Astrocyte of the cerebellum (primary cell): ENCODE measurements around the gene MRPL30.

Experiments
- DNase-seq: peaks from one replicate; pipeline ENCODE4 v3.0.0-alpha.2; 2011; ENCODE audit warnings: low read depth
- H3K4me3 ChIP-seq: 2 replicates; pipeline ENCODE4 v1.5.1; 2011; ENCODE audit warnings: mild to moderate bottlenecking, low read depth, low read length, moderate library complexity
- in situ Hi-C: cut with HindIII; loops from 2 replicates; pipeline ENCODE4 v1.10.0; 2017; ENCODE audit warnings: low sequenced_read_pairs
- TF ChIP-seq, protein P1 (sequence below): IDR thresholded peaks from 2 replicates; pipeline ENCODE4 v1.5.1; 2012; ENCODE audit warnings: low read length, low read depth, moderate library complexity, mild to moderate bottlenecking; ENCODE audit errors: missing control alignments

Gene MRPL30

DNA sequence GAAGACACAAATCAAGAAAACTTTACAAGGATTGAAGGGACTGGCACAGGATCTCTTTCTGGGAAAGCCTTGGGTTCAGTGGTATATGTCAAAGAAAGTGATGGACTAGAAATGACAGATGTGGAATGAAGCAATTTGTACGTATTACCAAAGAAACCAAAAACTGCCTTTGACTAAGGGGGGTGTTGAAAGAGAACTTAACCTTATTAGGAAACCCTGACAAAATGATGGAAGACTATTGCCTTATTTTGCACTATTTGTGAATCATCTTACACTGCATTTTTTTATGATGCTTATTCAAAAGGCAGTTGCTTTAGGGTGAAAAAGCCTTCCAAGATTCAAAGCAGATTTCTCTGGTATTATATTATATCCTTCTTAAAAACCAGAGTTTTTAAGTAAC is 30.3 kb upstream of the MRPL30 start:
- no peak for DNase-seq
- H3K4me3 ChIP-seq = no peak overlapping the region
- TF ChIP-seq, protein P1, sequence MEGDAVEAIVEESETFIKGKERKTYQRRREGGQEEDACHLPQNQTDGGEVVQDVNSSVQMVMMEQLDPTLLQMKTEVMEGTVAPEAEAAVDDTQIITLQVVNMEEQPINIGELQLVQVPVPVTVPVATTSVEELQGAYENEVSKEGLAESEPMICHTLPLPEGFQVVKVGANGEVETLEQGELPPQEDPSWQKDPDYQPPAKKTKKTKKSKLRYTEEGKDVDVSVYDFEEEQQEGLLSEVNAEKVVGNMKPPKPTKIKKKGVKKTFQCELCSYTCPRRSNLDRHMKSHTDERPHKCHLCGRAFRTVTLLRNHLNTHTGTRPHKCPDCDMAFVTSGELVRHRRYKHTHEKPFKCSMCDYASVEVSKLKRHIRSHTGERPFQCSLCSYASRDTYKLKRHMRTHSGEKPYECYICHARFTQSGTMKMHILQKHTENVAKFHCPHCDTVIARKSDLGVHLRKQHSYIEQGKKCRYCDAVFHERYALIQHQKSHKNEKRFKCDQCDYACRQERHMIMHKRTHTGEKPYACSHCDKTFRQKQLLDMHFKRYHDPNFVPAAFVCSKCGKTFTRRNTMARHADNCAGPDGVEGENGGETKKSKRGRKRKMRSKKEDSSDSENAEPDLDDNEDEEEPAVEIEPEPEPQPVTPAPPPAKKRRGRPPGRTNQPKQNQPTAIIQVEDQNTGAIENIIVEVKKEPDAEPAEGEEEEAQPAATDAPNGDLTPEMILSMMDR = no peak
- in situ Hi-C loops = no loop called here

DNA sequence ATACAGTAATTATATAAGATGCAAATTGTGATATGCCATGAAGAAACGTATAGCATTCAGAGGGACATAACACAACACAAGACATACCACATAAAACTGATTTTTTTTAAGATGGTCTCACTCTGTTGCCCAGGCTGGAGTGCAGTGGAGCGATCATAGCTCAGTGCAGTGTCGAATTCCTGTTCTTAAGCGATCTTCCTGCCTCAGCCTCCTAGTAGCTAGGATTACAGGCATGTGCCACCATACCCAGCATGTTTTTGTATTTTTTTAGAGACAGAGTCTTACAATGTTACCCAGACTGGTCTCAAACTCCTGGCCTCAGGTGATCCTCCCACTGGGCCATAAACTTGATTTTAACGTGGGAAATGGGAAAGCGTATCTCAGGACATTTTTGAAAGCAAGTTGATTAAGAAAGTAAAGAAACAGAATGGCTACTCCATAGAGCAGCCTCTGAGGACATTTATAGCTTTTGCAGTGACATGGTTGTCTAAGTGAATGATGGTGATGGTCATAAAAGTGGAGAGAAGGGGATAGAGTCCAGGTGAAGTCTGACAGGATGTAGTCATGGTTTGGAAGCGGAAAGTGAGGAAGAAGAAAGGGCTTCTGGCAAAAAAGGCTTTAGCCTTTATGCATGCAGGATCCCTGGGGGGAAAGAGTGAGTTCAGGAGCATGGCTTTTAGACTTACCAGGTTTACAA is 28.6 kb upstream of the MRPL30 start:
- no peak for DNase-seq
- TF ChIP-seq, protein P1 = no peak
- in situ Hi-C loops = no loop called here
- H3K4me3 ChIP-seq = no peak overlapping the region

DNA sequence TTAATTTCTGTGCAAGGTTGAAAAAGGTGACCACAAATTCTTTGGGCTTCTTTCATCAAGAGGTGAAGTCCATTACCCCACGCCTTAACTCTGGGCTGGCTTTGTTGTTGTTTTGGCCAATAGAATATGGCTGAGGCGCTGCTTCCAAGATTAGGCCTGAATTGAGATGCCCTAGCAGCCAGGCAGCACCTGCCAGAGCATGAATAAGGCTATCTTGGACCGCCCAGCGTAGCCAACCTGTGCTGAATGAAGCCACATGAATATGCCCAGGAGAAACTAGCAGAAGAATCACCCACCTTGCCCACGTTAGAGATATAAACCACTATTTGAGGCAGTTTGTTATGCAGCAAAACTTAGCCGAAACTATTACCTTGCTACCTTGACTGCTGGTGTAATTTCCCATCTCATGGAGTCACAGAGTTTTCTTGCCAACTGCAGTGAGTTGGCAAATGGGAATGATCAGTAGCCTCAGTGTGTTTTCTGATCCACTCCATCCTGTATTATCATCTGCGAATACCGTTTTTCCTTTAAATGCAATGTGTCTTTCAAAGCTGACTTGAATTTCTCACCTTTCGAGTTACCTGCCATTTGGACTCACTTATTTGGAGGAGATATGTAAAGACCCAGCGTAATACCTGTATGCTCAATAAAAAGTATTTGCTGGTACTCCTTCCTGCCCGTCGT is 26.9 kb upstream of the MRPL30 start:
- in situ Hi-C loops = no loop called here
- TF ChIP-seq, protein P1 = no peak
- no peak for DNase-seq
- peak overlapping the region; percentile 85 for H3K4me3 ChIP-seq

DNA sequence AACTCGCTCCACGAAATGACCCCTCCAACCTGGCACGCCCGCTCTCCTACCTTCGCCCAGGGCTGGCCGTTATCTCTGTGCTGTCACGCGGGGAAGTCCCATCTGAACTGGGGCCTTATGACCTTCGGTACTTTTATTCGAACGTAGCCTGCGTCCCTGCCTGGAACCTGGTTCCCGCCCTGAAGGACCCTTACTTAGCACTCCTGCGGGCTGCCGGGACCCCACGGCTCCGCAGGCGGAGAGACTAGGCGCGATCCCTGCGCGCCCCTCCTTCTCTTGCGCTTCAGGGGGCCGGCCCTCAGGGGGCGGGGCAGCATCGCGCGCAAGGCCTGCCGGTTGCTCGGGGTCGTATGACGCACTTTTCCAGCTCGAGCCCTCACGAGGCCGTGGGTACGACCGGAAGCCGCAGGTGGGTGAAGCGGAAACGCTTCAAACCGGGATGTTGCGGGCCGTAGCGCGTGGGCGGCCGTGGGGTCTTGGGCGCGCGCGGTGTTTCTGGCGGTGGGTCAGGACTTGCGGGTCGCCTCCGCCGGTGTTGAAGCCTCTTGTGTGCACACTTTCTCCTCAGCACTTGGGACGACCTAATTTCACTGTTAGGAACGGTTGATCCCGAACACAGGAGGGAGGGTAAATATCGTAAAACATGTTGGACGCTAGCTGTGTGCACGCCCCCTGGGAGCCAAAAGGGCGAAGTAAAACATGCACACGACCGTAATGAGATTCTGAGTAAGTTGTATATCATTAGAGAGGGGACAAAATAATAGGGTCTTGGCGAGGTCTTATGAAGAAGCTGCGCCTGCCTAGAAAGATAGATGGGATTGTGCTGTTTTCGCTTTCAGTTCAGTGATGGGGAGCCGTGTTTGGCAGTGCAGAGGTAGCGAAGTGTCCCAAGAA is 26.1 kb upstream of the MRPL30 start, which contains the start of the genes LIPT1 and TSGA10:
Gene LIPT1, plus strand, starts transcription at position 325 of the 894 bp plus-strand sequence. CDS start 6,991 bp downstream, outside the sequence.
Gene TSGA10, minus strand, starts transcription at position 300 of the 894 bp plus-strand sequence. CDS start 45,503 bp downstream, outside the sequence.
- in situ Hi-C loops = no loop called here
- TF ChIP-seq, protein P1 = peak; percentile 8
- peak; percentile 60 for DNase-seq
- peak within 1 kb of the TSS; percentile 85 for H3K4me3 ChIP-seq

DNA sequence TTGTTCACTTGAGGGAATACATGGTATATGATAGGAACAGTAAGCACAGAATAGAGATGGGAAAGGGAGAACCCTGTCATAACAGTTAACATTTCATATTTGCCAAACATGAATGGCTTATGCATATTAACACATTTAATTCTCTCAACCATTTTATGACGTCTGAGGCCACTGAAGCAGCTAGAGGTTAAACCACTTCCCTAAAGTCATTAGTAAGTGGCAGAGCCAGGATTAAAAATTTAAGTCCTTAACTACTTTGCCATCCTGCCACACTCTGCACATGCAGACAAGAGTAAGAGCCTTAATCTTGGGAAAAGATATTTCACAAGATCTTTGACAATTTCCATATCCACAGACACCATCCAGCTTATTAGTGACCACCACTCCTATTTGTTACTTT is 24.1 kb upstream of the MRPL30 start:
- DNase-seq = no peak
- no peak overlapping the region for H3K4me3 ChIP-seq
- in situ Hi-C loops = no loop called here
- TF ChIP-seq, protein P1 = no peak

DNA sequence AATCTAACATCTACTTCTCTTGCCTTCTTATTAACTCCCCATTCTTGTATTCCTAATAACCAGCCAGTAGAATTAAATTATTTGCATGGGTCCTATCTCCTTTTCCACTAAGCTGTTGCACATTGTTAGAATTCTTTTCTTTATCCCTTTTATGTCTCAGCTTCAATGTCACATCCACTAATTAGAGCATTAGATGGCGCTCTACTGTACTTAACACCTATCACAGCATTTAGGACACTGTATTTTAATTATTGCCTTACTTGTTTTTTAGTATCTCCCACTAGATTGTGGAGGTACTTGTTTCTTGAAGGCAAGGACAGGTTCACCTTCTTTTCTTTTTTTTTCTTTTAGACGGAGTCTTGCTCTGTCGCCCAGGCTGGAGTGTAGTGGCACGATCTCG is 22.4 kb upstream of the MRPL30 start:
- DNase-seq = no peak
- H3K4me3 ChIP-seq = no peak overlapping the region
- in situ Hi-C loops = no loop called here
- TF ChIP-seq, protein P1 = no peak
